SK-N-SH treated with all-trans-retinoic acid at 6 μM for 48 hours (cell line): ENCODE results near the gene A4GNT.
"Not testable (repeated sequence)": the region's sequence is repeated elsewhere in the genome, so short reads cannot be mapped to it uniquely, and the experiment has no call there.

ENCODE experiments used
- ATAC-seq: fragments of 200-7000 bp; cut with Tn5 transposase; 3 replicates; pipeline ENCODE4 v1.9.1; 2020; ENCODE audit warnings: mild to moderate bottlenecking, moderate library complexity
- ARNTL ChIP-seq: fragments of 450-650 bp; formaldehyde crosslinking; IDR thresholded peaks from 2 replicates; pipeline ENCODE4 v1.5.0; 2020; ENCODE audit warnings: low read depth, mild to moderate bottlenecking, moderate library complexity, borderline replicate concordance
- ESRRG ChIP-seq: fragments of 250-450 bp; sonication (Bioruptor Pico); IDR thresholded peaks from 2 replicates; pipeline ENCODE4 v1.6.1; 2021; ENCODE audit warnings: mild to moderate bottlenecking
- GLIS3 ChIP-seq: fragments of 250-450 bp; sonication (Bioruptor Pico); IDR thresholded peaks from 2 replicates; pipeline ENCODE4 v1.5.0; 2020; ENCODE audit warnings: mild to moderate bottlenecking, moderate library complexity
- ISL1 ChIP-seq: fragments of 250-450 bp; sonication (Bioruptor Pico); IDR thresholded peaks from 2 replicates; pipeline ENCODE4 v2.1.2; 2022; ENCODE audit warnings: mild to moderate bottlenecking, moderate library complexity
- OSR1 ChIP-seq: fragments of 250-450 bp; sonication (Bioruptor Pico); IDR thresholded peaks from 2 replicates; pipeline ENCODE4 v1.8.0; 2022; ENCODE audit warnings: moderate library complexity, mild to moderate bottlenecking, inconsistent platforms
- RARB ChIP-seq: fragments of 250-450 bp; sonication (Bioruptor Pico); IDR thresholded peaks from 2 replicates; pipeline ENCODE4 v1.8.0; 2021; ENCODE audit warnings: mild to moderate bottlenecking, moderate library complexity
- SNAI2 ChIP-seq: fragments of 250-450 bp; sonication (Bioruptor Pico); IDR thresholded peaks from 2 replicates; pipeline ENCODE4 v1.5.0; 2020; ENCODE audit warnings: mild to moderate bottlenecking, moderate library complexity
- TCF4 ChIP-seq: fragments of 250-450 bp; sonication (Bioruptor Pico); IDR thresholded peaks from 2 replicates; pipeline ENCODE4 v1.8.0; 2021; ENCODE audit warnings: mild to moderate bottlenecking, moderate library complexity, borderline replicate concordance
- TOX ChIP-seq: fragments of 250-450 bp; sonication (Bioruptor Pico); IDR thresholded peaks from 2 replicates; pipeline ENCODE4 v1.8.0; 2021; ENCODE audit warnings: mild to moderate bottlenecking, moderate library complexity, borderline replicate concordance
- ZC3H10 ChIP-seq: fragments of 250-450 bp; sonication (Bioruptor Pico); IDR thresholded peaks from 2 replicates; pipeline ENCODE4 v1.5.1; 2021; ENCODE audit warnings: mild to moderate bottlenecking, moderate library complexity
- ZFP3 ChIP-seq: fragments of 250-450 bp; sonication (Bioruptor Pico); IDR thresholded peaks from 2 replicates; pipeline ENCODE4 v1.5.0; 2020; ENCODE audit warnings: mild to moderate bottlenecking, moderate library complexity
- ZFP30 ChIP-seq: fragments of 450-650 bp; formaldehyde crosslinking; IDR thresholded peaks from 2 replicates; pipeline ENCODE4 v1.5.0; 2022; ENCODE audit warnings: mild to moderate bottlenecking, moderate library complexity
- ZNF565 ChIP-seq: fragments of 450-650 bp; formaldehyde crosslinking; conservative IDR thresholded peaks from 2 replicates; pipeline ENCODE4 v1.5.0; 2020; ENCODE audit warnings: low read depth, mild to moderate bottlenecking, moderate library complexity
- ZNF8 ChIP-seq: fragments of 450-650 bp; formaldehyde crosslinking; IDR thresholded peaks from 2 replicates; pipeline ENCODE4 v1.5.0; 2020; ENCODE audit warnings: mild to moderate bottlenecking, moderate library complexity
- TF ChIP-seq, protein P1 (sequence below): fragments of 250-450 bp; sonication (Bioruptor Pico); IDR thresholded peaks from 2 replicates; pipeline ENCODE4 v1.5.1; 2020; ENCODE audit warnings: low read depth, mild to moderate bottlenecking, moderate library complexity
- TF ChIP-seq, protein P2 (sequence below): fragments of 250-450 bp; sonication (Bioruptor Pico); IDR thresholded peaks from 2 replicates; pipeline ENCODE4 v1.8.0; 2020; ENCODE audit warnings: mild to moderate bottlenecking, moderate library complexity, borderline replicate concordance
- TF ChIP-seq, protein P3 (sequence below): fragments of 250-450 bp; sonication (Bioruptor Pico); IDR thresholded peaks from 2 replicates; pipeline ENCODE4 v1.5.1; 2021; ENCODE audit warnings: mild to moderate bottlenecking, moderate library complexity
- TF ChIP-seq, protein P4 (sequence below): fragments of 250-450 bp; sonication (Bioruptor Pico); IDR thresholded peaks from 2 replicates; pipeline ENCODE4 v1.8.0; 2021; ENCODE audit warnings: low read depth, mild to moderate bottlenecking, moderate library complexity, borderline replicate concordance
- TF ChIP-seq, protein P5 (sequence below): fragments of 250-450 bp; sonication (Bioruptor Pico); IDR thresholded peaks from 2 replicates; pipeline ENCODE4 v1.5.0; 2020; ENCODE audit warnings: mild to moderate bottlenecking, moderate library complexity

Gene A4GNT

DNA sequence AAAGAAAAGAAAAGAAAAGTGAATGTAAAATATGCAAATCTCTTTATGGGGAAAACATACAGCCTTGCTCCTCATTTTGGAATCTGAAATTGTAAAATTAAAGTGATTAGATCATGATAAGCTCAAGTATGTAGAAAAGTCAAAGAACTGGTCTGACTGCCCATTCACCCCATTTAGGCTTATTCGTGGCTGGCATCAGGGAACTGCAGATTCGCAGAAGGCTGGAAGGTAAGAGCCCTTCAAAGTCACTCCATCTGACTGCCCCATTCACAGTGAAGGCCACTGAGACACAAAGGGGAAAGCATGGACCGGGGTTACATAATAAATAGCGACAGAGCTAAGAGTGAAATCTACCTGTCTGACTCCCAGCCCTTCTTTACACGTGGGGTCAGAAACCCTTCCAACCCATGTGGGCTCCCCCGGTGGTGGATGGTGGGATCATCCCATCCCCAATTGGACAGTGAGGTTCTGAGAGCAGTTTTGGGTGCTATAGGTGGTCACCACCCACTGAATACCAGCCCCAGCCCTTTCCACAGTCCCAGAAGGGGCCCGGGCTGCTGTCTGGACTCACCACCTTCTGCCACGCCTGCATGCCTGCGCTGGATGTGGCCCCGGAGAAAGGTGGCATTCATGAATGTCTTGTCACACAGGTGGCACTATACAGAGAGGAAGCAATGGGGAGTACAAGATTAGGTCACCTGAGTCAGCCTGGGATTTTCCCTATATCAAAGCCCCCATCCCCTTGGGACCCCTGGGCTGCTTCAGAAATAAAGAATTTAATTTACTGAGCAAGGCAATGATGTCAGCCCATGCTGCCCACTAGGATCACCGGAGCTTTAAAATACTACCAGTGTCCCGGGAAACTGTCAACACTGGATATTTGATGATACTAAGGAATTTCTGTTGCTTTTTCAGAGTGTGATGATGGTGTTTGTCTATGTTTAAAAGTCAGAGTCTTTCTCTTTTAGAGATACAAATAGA, 34.7 kb downstream of the A4GNT start:
- TF ChIP-seq ZNF565: no peak
- TF ChIP-seq, protein P1, sequence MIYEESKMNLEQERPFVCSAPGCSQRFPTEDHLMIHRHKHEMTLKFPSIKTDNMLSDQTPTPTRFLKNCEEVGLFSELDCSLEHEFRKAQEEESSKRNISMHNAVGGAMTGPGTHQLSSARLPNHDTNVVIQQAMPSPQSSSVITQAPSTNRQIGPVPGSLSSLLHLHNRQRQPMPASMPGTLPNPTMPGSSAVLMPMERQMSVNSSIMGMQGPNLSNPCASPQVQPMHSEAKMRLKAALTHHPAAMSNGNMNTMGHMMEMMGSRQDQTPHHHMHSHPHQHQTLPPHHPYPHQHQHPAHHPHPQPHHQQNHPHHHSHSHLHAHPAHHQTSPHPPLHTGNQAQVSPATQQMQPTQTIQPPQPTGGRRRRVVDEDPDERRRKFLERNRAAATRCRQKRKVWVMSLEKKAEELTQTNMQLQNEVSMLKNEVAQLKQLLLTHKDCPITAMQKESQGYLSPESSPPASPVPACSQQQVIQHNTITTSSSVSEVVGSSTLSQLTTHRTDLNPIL (CRISPR knock-in tag): no peak
- no peak for TF ChIP-seq ZNF8 (CRISPR knock-in tag)
- TF ChIP-seq ESRRG (CRISPR knock-in tag): no peak
- TF ChIP-seq, protein P2, sequence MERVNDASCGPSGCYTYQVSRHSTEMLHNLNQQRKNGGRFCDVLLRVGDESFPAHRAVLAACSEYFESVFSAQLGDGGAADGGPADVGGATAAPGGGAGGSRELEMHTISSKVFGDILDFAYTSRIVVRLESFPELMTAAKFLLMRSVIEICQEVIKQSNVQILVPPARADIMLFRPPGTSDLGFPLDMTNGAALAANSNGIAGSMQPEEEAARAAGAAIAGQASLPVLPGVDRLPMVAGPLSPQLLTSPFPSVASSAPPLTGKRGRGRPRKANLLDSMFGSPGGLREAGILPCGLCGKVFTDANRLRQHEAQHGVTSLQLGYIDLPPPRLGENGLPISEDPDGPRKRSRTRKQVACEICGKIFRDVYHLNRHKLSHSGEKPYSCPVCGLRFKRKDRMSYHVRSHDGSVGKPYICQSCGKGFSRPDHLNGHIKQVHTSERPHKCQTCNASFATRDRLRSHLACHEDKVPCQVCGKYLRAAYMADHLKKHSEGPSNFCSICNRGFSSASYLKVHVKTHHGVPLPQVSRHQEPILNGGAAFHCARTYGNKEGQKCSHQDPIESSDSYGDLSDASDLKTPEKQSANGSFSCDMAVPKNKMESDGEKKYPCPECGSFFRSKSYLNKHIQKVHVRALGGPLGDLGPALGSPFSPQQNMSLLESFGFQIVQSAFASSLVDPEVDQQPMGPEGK (CRISPR knock-in tag): no peak
- TF ChIP-seq ZC3H10 (CRISPR knock-in tag): no peak
- no peak for TF ChIP-seq OSR1 (CRISPR knock-in tag)
- no peak for TF ChIP-seq SNAI2 (CRISPR knock-in tag)
- no peak for TF ChIP-seq ZFP30 (CRISPR knock-in tag)
- ATAC-seq: peak; percentile 82

DNA sequence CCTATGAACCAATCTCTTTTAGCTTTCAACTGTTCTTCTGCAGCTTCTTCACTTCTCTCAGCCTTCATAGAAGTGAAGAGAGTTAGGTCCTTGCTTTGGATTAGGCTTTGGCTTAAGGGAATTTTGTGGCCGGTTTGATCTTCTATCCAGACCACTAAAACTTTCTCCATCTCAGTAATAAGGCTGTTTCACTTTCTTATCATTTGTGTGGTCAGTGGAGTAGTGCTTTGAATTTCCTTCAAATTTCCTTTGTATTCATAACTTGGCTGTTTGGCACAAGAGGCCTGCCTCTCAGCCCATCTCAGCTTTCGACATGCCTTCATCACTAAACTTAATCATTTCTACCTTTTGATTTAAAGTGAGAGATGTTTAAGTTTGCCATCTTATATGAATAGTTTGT, 38.5 kb downstream of the A4GNT start:
- TF ChIP-seq, protein P1 (CRISPR knock-in tag): no peak
- TF ChIP-seq ZFP3 (CRISPR knock-in tag): no peak
- TF ChIP-seq, protein P3, sequence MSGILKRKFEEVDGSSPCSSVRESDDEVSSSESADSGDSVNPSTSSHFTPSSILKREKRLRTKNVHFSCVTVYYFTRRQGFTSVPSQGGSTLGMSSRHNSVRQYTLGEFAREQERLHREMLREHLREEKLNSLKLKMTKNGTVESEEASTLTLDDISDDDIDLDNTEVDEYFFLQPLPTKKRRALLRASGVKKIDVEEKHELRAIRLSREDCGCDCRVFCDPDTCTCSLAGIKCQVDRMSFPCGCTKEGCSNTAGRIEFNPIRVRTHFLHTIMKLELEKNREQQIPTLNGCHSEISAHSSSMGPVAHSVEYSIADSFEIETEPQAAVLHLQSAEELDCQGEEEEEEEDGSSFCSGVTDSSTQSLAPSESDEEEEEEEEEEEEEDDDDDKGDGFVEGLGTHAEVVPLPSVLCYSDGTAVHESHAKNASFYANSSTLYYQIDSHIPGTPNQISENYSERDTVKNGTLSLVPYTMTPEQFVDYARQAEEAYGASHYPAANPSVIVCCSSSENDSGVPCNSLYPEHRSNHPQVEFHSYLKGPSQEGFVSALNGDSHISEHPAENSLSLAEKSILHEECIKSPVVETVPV (CRISPR knock-in tag): no peak
- no peak for TF ChIP-seq ZNF8 (CRISPR knock-in tag)
- TF ChIP-seq GLIS3: no peak
- no peak for TF ChIP-seq ESRRG (CRISPR knock-in tag)
- TF ChIP-seq ARNTL (CRISPR knock-in tag): no peak
- TF ChIP-seq OSR1 (CRISPR knock-in tag): no peak
- TF ChIP-seq ZNF565: no peak
- no peak for TF ChIP-seq RARB (CRISPR knock-in tag)
- TF ChIP-seq, all 23 proteins: peak for 0
- no peak for ATAC-seq

DNA sequence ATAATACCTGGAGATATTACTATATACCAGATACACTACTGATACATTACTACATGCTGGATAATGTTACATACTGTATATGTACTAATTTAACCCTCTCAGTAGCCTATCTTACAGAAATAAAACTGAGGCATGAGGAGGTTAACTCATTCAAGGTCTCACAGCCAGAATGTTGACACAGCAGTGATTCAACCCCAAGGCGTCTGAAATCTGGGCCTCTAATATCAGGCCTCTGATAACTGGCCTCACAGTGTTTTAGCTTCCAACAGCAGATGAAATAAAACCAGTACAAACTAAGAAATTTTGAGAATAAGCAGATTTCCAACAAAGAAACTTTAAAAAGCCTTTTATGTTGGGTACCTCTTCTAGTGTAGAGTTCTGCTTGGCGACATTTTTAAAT, 40.2 kb downstream of the A4GNT start:
- ATAC-seq: no peak
- no peak for TF ChIP-seq ZFP30 (CRISPR knock-in tag)
- TF ChIP-seq ZNF8 (CRISPR knock-in tag): no peak

DNA sequence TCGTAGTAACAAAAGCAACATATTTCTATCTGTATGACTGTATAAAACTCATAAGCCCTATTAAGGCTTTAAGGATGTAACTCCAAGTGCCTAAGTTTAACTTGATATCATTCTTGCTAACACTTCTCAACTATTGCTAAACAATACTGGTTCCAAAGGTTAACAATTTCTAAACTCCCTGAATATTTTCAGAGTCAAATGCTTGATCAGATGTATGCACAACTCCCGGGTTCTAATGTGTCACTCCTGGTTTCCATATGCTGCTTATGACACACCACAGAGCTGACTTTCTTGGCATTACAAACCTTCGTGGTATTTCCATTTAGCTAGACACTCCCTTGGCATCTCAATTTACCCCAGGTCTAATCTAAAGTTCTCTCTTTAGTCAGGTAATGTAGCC, 43.1 kb downstream of the A4GNT start:
- peak; percentile 99 for ATAC-seq
- no peak for TF ChIP-seq ZNF8 (CRISPR knock-in tag)
- TF ChIP-seq, protein P3 (CRISPR knock-in tag): no peak
- TF ChIP-seq, protein P1 (CRISPR knock-in tag): no peak
- TF ChIP-seq, protein P4, sequence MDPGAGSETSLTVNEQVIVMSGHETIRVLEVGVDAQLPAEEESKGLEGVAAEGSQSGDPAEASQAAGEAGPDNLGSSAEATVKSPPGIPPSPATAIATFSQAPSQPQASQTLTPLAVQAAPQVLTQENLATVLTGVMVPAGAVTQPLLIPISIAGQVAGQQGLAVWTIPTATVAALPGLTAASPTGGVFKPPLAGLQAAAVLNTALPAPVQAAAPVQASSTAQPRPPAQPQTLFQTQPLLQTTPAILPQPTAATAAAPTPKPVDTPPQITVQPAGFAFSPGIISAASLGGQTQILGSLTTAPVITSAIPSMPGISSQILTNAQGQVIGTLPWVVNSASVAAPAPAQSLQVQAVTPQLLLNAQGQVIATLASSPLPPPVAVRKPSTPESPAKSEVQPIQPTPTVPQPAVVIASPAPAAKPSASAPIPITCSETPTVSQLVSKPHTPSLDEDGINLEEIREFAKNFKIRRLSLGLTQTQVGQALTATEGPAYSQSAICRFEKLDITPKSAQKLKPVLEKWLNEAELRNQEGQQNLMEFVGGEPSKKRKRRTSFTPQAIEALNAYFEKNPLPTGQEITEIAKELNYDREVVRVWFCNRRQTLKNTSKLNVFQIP (CRISPR knock-in tag): no peak
- no peak for TF ChIP-seq TOX (CRISPR knock-in tag)
- TF ChIP-seq, protein P5, sequence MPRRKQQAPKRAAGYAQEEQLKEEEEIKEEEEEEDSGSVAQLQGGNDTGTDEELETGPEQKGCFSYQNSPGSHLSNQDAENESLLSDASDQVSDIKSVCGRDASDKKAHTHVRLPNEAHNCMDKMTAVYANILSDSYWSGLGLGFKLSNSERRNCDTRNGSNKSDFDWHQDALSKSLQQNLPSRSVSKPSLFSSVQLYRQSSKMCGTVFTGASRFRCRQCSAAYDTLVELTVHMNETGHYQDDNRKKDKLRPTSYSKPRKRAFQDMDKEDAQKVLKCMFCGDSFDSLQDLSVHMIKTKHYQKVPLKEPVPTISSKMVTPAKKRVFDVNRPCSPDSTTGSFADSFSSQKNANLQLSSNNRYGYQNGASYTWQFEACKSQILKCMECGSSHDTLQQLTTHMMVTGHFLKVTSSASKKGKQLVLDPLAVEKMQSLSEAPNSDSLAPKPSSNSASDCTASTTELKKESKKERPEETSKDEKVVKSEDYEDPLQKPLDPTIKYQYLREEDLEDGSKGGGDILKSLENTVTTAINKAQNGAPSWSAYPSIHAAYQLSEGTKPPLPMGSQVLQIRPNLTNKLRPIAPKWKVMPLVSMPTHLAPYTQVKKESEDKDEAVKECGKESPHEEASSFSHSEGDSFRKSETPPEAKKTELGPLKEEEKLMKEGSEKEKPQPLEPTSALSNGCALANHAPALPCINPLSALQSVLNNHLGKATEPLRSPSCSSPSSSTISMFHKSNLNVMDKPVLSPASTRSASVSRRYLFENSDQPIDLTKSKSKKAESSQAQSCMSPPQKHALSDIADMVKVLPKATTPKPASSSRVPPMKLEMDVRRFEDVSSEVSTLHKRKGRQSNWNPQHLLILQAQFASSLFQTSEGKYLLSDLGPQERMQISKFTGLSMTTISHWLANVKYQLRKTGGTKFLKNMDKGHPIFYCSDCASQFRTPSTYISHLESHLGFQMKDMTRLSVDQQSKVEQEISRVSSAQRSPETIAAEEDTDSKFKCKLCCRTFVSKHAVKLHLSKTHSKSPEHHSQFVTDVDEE (CRISPR knock-in tag): no peak
- TF ChIP-seq TCF4: no peak
- peak; percentile 78 for TF ChIP-seq ISL1 (CRISPR knock-in tag)
- TF ChIP-seq OSR1 (CRISPR knock-in tag): no peak

DNA sequence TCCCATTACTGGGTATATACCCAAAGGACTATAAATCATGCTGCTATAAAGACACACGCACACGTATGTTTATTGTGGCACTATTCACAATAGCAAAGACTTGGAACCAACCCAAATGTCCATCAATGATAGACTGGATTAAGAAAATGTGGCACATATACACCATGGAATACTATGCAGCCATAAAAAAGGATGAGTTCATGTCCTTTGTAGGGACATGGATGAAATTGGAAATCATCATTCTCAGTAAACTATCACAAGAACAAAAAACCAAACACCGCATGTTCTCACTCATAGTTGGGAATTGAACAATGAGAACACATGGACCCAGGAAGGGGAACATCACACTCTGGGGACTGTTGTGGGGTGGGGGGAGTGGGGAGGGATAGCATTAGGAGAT, 46.4 kb downstream of the A4GNT start:
- ATAC-seq: not testable (repeated sequence)
